Peyer's patch (tissue), 4 donors: ENCODE results near the gene AIMP1.

Source experiments
- CTCF ChIP-seq, 6 experiments: fragments of 450-650 bp in 4 of 6; fragments of 200-600 bp in 2 of 6; sonication (generic) in 1 of 6; IDR thresholded peaks; one replicate each; pipeline ENCODE4 v1.5.1; 2017 to 2019; ENCODE audit warnings: antibody characterized with exemption in 6 of 6, mild to moderate bottlenecking in 3 of 6, moderate library complexity in 1 of 6
- POLR2A ChIP-seq, 2 donors: fragments of 450-650 bp; IDR thresholded peaks; one replicate each; pipeline ENCODE4 v1.5.1; 2017; ENCODE audit warnings: antibody characterized with exemption in 2 of 2, mild to moderate bottlenecking in 2 of 2, moderate library complexity in 2 of 2

GRCh38 chr4:106317815-106318214, 1.5 kb downstream of the AIMP1 start:
- TF ChIP-seq CTCF (IDR thresholded peaks at IDR 0.05) (no peak), POLR2A (IDR thresholded peaks at IDR 0.05) (no peak)
